Upper lobe of right lung (tissue), 1 donor: ENCODE results near the gene PFDN1. TPM values are rescaled to one million over a fixed set of nuclear protein-coding genes. Genes with fewer than 3 reads are reported as not detected.
"Not testable (repeated sequence)": the region's sequence is repeated elsewhere in the genome, so short reads cannot be mapped to it uniquely, and the experiment has no call there.

Experiments
- ATAC-seq: fragments of 200-7000 bp; cut with Tn5 transposase; one replicate; pipeline ENCODE4 v1.9.1; 2020; ENCODE audit warnings: mild to moderate bottlenecking, moderate library complexity
- DNase-seq: peaks from one replicate; pipeline ENCODE4 v3.0.0-alpha.2; 2020
- H3K27ac ChIP-seq: fragments of 200-600 bp; one replicate; pipeline ENCODE4 v1.8.0; 2022
- H3K27me3 ChIP-seq: fragments of 200-600 bp; one replicate; pipeline ENCODE4 v1.8.0; 2022; ENCODE audit warnings: mild to moderate bottlenecking
- H3K36me3 ChIP-seq: fragments of 200-600 bp; one replicate; pipeline ENCODE4 v1.8.0; 2022
- H3K4me1 ChIP-seq: fragments of 200-600 bp; one replicate; pipeline ENCODE4 v1.8.0; 2022
- H3K4me3 ChIP-seq: fragments of 200-600 bp; one replicate; pipeline ENCODE4 v1.8.0; 2022; ENCODE audit warnings: mild to moderate bottlenecking
- H3K9me3 ChIP-seq: fragments of 200-600 bp; one replicate; pipeline ENCODE4 v1.8.0; 2022
- intact Hi-C: fragments of 100-400 bp; cut with DNase I; formaldehyde crosslinking; loops from one replicate; pipeline ENCODE4 v1.11.0; 2022
- total RNA-seq: library from RNA; stranded (reverse); fragmentation: NEBNext Ultra II Directional; extraction: Animal tissue kit (Norgen Biotek cat#: 25700); gene quantifications from one replicate; pipeline ENCODE4 v1.2.1, GENCODE V29; 2021
- TF ChIP-seq, protein P1 (sequence below): fragments of 200-600 bp; IDR thresholded peaks from one replicate; pipeline ENCODE4 v1.8.0; 2022; ENCODE audit warnings: antibody characterized with exemption
- donor health status: DM: no; HTN: yes; CAD: no; lungs with severe emphysema.

The PFDN1 gene
- total RNA-seq, 1 donor from 2014 or later, result 54.0 TPM

DNA sequence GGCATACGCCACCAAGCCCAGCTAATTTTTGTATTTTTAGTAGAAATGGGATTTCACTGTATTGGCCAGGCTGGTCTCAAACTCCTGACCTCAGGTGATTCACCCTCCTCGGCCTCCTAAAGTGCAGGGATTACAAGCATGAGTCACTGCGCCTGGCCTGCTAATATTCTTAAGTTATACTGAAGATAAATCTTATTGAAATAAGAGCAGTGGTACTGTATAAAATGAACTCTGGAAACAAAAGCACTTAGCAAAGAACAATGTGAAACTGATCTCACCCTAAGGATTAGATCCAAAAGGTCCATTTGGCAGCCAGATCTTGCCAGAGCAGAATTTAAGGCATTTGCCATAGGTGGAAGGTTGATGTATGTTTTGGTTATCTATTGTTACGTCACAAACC, 100.8 kb downstream of the PFDN1 start:
- peaks cover under 1% of the 10 kb centered on the region for H3K4me1 ChIP-seq
- intact Hi-C loops, result no loop called here
- no peak overlapping the region for H3K4me3 ChIP-seq
- H3K9me3 ChIP-seq, result no peaks in the 10 kb centered on the region
- H3K36me3 ChIP-seq, result no peaks in the 10 kb centered on the region
- ATAC-seq (no peak), DNase-seq (no peak)
- TF ChIP-seq, protein P1, sequence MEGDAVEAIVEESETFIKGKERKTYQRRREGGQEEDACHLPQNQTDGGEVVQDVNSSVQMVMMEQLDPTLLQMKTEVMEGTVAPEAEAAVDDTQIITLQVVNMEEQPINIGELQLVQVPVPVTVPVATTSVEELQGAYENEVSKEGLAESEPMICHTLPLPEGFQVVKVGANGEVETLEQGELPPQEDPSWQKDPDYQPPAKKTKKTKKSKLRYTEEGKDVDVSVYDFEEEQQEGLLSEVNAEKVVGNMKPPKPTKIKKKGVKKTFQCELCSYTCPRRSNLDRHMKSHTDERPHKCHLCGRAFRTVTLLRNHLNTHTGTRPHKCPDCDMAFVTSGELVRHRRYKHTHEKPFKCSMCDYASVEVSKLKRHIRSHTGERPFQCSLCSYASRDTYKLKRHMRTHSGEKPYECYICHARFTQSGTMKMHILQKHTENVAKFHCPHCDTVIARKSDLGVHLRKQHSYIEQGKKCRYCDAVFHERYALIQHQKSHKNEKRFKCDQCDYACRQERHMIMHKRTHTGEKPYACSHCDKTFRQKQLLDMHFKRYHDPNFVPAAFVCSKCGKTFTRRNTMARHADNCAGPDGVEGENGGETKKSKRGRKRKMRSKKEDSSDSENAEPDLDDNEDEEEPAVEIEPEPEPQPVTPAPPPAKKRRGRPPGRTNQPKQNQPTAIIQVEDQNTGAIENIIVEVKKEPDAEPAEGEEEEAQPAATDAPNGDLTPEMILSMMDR, result no peak
- no peak overlapping the region for H3K27ac ChIP-seq
- no peaks in the 10 kb centered on the region for H3K27me3 ChIP-seq

- intact Hi-C loops, H3K27me3 ChIP-seq, ATAC-seq, H3K4me3 ChIP-seq, DNase-seq, H3K4me1 ChIP-seq, H3K9me3 ChIP-seq, H3K27ac ChIP-seq: not testable (repeated sequence)
- H3K36me3 ChIP-seq, result peaks cover 11% of the 10 kb centered on the region
Observed at GRCh38 chr5:140198915-140199314, 104.0 kb downstream of the PFDN1 start.

- H3K4me3 ChIP-seq, result no peak overlapping the region
- intact Hi-C loops, result no loop called here
- peaks cover 11% of the 10 kb centered on the region for H3K36me3 ChIP-seq
- no peaks in the 10 kb centered on the region for H3K4me1 ChIP-seq
- H3K27ac ChIP-seq, result no peak overlapping the region
- no peaks in the 10 kb centered on the region for H3K9me3 ChIP-seq
- TF ChIP-seq, protein P1, result no peak
- H3K27me3 ChIP-seq, result no peaks in the 10 kb centered on the region
- DNase-seq, result no peak
- ATAC-seq, result no peak
Observed at GRCh38 chr5:140197023-140197422, 105.9 kb downstream of the PFDN1 start.

GRCh38 chr5:140196115-140196814, 106.6 kb downstream of the PFDN1 start:
- TF ChIP-seq, protein P1, result no peak
- no peak overlapping the region for H3K4me3 ChIP-seq
- no peak for DNase-seq
- no peaks in the 10 kb centered on the region for H3K9me3 ChIP-seq
- ATAC-seq, result no peak
- peaks cover 11% of the 10 kb centered on the region for H3K36me3 ChIP-seq
- no peaks in the 10 kb centered on the region for H3K27me3 ChIP-seq
- H3K27ac ChIP-seq, result no peak overlapping the region
- intact Hi-C loops, result no loop called here
- H3K4me1 ChIP-seq, result no peaks in the 10 kb centered on the region

Other genes starting within 250 kb of the PFDN1 start
- gene PURA, start 189.0 kb downstream of the PFDN1 start, total RNA-seq, result 31.5 TPM
- 17.3 TPM for gene IGIP, start 177.2 kb downstream of the PFDN1 start, total RNA-seq
- 85.1 TPM for gene CYSTM1, start 127.9 kb downstream of the PFDN1 start, total RNA-seq
- gene HBEGF, start 43.5 kb upstream of the PFDN1 start, total RNA-seq, result 44.3 TPM
- gene SLC4A9, start 57.1 kb upstream of the PFDN1 start, total RNA-seq, result 0.23 TPM
- gene ANKHD1, start 98.7 kb upstream of the PFDN1 start, total RNA-seq, result 120 TPM
- gene EIF4EBP3, start 244.6 kb upstream of the PFDN1 start, total RNA-seq, result 21.4 TPM